ENCODE data around the gene BIRC7. TPM values are rescaled to one million over a fixed set of nuclear protein-coding genes. Genes with fewer than 3 reads are reported as not detected.

The BIRC7 gene
- total RNA-seq, 1 experiment from 2014 or later: 0.17 TPM

DNA sequence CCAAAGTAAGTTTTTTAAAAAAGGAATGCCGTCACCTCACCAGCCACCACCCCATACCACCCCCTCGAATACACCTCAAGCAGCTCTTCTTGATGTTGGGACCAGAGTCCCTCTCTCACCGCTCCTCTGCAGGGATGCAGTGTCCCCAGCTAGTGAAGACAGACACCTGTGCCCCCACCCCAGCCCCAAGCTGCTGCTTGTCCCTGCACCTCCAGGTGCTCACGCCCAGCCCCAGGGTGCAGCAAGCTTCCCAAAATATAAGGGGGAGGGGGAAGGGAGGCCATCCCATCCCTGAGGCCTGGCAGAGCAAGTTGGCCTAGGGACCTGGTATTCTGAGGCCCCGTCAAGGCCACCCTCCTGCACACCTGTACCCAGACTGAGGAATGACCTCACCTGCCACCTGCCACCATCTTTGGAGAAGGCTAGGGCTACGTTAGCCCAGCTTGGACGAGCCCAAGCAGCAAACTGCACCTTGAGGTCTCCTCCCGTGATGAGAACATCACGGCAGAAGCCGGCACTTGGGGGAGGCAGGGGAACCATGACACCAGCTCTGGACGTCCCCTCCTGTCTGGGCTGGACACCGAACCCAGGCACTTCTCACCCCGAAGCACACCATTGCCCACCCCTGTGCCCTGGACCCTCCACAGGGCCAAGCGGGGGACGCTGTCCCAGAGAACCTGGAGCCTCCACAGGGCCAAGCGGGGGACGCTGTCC is 45.7 kb upstream of the BIRC7 start:
- Mint-ChIP-seq H3K9me3 (peaks cover 15% of the 10 kb centered on the region), H3K27me3 (ENCODE audit: low read depth) (peaks cover 1% of the 10 kb centered on the region; the same call in 1 of the 2 replicates), H3K4me1 (peaks cover 7% of the 10 kb centered on the region), H3K4me3 (no peak overlapping the region), H3K27ac (no peak overlapping the region), H3K36me3 (peaks cover 4% of the 10 kb centered on the region)
- TF ChIP-seq IRF1 (CRISPR knock-in tag; IDR thresholded peaks at IDR 0.05) (no peak), ZNF138 (CRISPR knock-in tag; conservative IDR thresholded peaks at IDR 0.05) (no peak), ZNF263 (CRISPR knock-in tag; IDR thresholded peaks at IDR 0.05; ENCODE audit: low read depth) (no peak), USF1 (CRISPR knock-in tag; IDR thresholded peaks at IDR 0.05) (no peak), JUN (CRISPR knock-in tag; IDR thresholded peaks at IDR 0.05) (no peak), RORB (CRISPR knock-in tag; IDR thresholded peaks at IDR 0.05) (no peak), SMAD3 (CRISPR knock-in tag; IDR thresholded peaks at IDR 0.05; ENCODE audit: borderline replicate concordance) (no peak), NR1H2 (CRISPR knock-in tag; IDR thresholded peaks at IDR 0.05) (no peak), ZNF232 (CRISPR knock-in tag; IDR thresholded peaks at IDR 0.05) (no peak), E2F4 (CRISPR knock-in tag; IDR thresholded peaks at IDR 0.05; ENCODE audit: borderline replicate concordance, low read depth) (no peak), CREB1 (CRISPR knock-in tag; IDR thresholded peaks at IDR 0.05) (no peak), ZMAT4 (CRISPR knock-in tag; IDR thresholded peaks at IDR 0.05) (no peak), RELA (CRISPR knock-in tag; IDR thresholded peaks at IDR 0.05; ENCODE audit: borderline replicate concordance) (no peak)
- TF ChIP-seq, protein P1, sequence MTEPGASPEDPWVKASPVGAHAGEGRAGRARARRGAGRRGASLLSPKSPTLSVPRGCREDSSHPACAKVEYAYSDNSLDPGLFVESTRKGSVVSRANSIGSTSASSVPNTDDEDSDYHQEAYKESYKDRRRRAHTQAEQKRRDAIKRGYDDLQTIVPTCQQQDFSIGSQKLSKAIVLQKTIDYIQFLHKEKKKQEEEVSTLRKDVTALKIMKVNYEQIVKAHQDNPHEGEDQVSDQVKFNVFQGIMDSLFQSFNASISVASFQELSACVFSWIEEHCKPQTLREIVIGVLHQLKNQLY (CRISPR knock-in tag; IDR thresholded peaks at IDR 0.05): no peak
- no peak for ATAC-seq
- ChIA-PET POLR2A (no interaction called here), CTCF (interaction anchor here (1.0 to 4.4 kb wide), 3 partner anchors 10 to 192 kb away, joined by 3 to 15 read pairs (median 6); no protein-coding TSS in a partner anchor)
- DNase-seq (ENCODE audit: low spot score): no peak

- ATAC-seq: no peak
- CTCF ChIA-PET: interaction anchor here (0.7 to 4.4 kb wide), 4 partner anchors 11 to 191 kb away, joined by 3 to 15 read pairs (median 4); no protein-coding TSS in a partner anchor
- no peak for TF ChIP-seq EMX1 (CRISPR knock-in tag; IDR thresholded peaks at IDR 0.05)
- TF ChIP-seq E2F5 (CRISPR knock-in tag; IDR thresholded peaks at IDR 0.05): no peak
- TF ChIP-seq MYBL2 (CRISPR knock-in tag; IDR thresholded peaks at IDR 0.05): no peak
- TF ChIP-seq ZMAT4 (CRISPR knock-in tag; IDR thresholded peaks at IDR 0.05): no peak
- TF ChIP-seq NFYB (CRISPR knock-in tag; conservative IDR thresholded peaks at IDR 0.05; ENCODE audit: low read depth): no peak
- no peak for TF ChIP-seq HMGXB4 (CRISPR knock-in tag; IDR thresholded peaks at IDR 0.05)
- no peak for TF ChIP-seq FOXK1 (CRISPR knock-in tag; IDR thresholded peaks at IDR 0.05)
- TF ChIP-seq, protein P2, sequence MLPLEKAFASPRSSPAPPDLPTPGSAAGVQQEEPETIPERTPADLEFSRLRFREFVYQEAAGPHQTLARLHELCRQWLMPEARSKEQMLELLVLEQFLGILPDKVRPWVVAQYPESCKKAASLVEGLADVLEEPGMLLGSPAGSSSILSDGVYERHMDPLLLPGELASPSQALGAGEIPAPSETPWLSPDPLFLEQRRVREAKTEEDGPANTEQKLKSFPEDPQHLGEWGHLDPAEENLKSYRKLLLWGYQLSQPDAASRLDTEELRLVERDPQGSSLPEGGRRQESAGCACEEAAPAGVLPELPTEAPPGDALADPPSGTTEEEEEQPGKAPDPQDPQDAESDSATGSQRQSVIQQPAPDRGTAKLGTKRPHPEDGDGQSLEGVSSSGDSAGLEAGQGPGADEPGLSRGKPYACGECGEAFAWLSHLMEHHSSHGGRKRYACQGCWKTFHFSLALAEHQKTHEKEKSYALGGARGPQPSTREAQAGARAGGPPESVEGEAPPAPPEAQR (CRISPR knock-in tag; IDR thresholded peaks at IDR 0.05): no peak
- TF ChIP-seq, protein P3, sequence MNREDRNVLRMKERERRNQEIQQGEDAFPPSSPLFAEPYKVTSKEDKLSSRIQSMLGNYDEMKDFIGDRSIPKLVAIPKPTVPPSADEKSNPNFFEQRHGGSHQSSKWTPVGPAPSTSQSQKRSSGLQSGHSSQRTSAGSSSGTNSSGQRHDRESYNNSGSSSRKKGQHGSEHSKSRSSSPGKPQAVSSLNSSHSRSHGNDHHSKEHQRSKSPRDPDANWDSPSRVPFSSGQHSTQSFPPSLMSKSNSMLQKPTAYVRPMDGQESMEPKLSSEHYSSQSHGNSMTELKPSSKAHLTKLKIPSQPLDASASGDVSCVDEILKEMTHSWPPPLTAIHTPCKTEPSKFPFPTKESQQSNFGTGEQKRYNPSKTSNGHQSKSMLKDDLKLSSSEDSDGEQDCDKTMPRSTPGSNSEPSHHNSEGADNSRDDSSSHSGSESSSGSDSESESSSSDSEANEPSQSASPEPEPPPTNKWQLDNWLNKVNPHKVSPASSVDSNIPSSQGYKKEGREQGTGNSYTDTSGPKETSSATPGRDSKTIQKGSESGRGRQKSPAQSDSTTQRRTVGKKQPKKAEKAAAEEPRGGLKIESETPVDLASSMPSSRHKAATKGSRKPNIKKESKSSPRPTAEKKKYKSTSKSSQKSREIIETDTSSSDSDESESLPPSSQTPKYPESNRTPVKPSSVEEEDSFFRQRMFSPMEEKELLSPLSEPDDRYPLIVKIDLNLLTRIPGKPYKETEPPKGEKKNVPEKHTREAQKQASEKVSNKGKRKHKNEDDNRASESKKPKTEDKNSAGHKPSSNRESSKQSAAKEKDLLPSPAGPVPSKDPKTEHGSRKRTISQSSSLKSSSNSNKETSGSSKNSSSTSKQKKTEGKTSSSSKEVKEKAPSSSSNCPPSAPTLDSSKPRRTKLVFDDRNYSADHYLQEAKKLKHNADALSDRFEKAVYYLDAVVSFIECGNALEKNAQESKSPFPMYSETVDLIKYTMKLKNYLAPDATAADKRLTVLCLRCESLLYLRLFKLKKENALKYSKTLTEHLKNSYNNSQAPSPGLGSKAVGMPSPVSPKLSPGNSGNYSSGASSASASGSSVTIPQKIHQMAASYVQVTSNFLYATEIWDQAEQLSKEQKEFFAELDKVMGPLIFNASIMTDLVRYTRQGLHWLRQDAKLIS (CRISPR knock-in tag; IDR thresholded peaks at IDR 0.05; ENCODE audit: borderline replicate concordance): no peak
These were observed 44.9 kb upstream of the BIRC7 start for GRCh38 chr20:63190828-63191227.

More at GRCh38 chr20:63190828-63191227, 44.9 kb upstream of the BIRC7 start:
- peaks cover 7% of the 10 kb centered on the region for H3K4me1 Mint-ChIP-seq
- no peak for DNase-seq (ENCODE audit: low spot score)
- no peak overlapping the region for H3K4me3 Mint-ChIP-seq
- H3K36me3 Mint-ChIP-seq: peaks cover 12% of the 10 kb centered on the region
- POLR2A ChIA-PET: no interaction called here
- peaks cover 7% of the 10 kb centered on the region for H3K9me3 Mint-ChIP-seq
- no peak overlapping the region for H3K27ac Mint-ChIP-seq
- no peaks in the 10 kb centered on the region for H3K27me3 Mint-ChIP-seq (ENCODE audit: low read depth)

Measured in WTC11 (cell line).